Esophagus squamous epithelium (tissue), 5 donors: ENCODE measurements around the gene COL8A2. TPM values are rescaled to one million over a fixed set of nuclear protein-coding genes. Genes with fewer than 3 reads are reported as not detected.
A peak's percentile ranks its signal among the peaks of the same experiment; 100 is the strongest.

Experiments used
- DNase-seq: peaks from one replicate; lab custom pipeline; 2025; lab: John Stamatoyannopoulos, UW
- H3K27ac ChIP-seq, 4 donors: fragments of 200-600 bp; sonication (generic); one replicate each; pipeline ENCODE4 v1.5.1; 2016 to 2019; ENCODE audit warnings: mild to moderate bottlenecking in 1 of 4
- H3K27me3 ChIP-seq, 4 donors: fragments of 200-600 bp; sonication (generic); 1 replicate in 3 of 4; 2 replicates in 1 of 4; pipeline versions ENCODE4 v1.5.1 to v1.6.0; 2017 to 2021; ENCODE audit warnings: antibody characterized with exemption in 1 of 4
- H3K36me3 ChIP-seq, 3 donors: fragments of 200-600 bp; sonication (generic); one replicate each; pipeline ENCODE4 v1.5.1; 2016 to 2019
- H3K4me1 ChIP-seq, 3 donors: fragments of 200-600 bp; sonication (generic); one replicate each; pipeline ENCODE4 v1.5.1; 2017 to 2019
- H3K4me3 ChIP-seq, 4 donors: fragments of 200-600 bp; sonication (generic); 1 replicate in 3 of 4; 2 replicates in 1 of 4; pipeline ENCODE4 v1.5.1; 2016 to 2019; ENCODE audit warnings: mild to moderate bottlenecking in 2 of 4, moderate library complexity in 1 of 4
- H3K9me3 ChIP-seq, 3 donors: fragments of 200-600 bp; sonication (generic); one replicate each; pipeline ENCODE4 v1.5.1; 2016 to 2019
- POLR2A ChIP-seq, 4 donors: fragments of 450-650 bp; IDR thresholded peaks; one replicate each; pipeline ENCODE4 v1.6.1; 2017; ENCODE audit warnings: antibody characterized with exemption in 4 of 4, mild to moderate bottlenecking in 4 of 4, moderate library complexity in 3 of 4
- WGBS, 2 donors: methylation state at CpG; one replicate each; pipeline ENCODE4 v1.1.5; 2018; 5-methylcytosine and 5-hydroxymethylcytosine counted together
- intact Hi-C: fragments of 100-400 bp; cut with DNase I; formaldehyde crosslinking; loops from one replicate; pipeline ENCODE4 v1.15.0; 2022
- total RNA-seq, 4 donors: library from RNA; depleted of rRNA; stranded (reverse); fragments of >200 nt; gene quantifications; one replicate each; pipeline ENCODE4 v1.1.0, GENCODE V29; 2016
- TF ChIP-seq, protein P1 (sequence below), 6 experiments: fragments of 450-650 bp in 4 of 6; fragments of 200-600 bp in 2 of 6; sonication (generic) in 2 of 6; IDR thresholded peaks; one replicate each; pipeline ENCODE4 v1.5.1; 2016 to 2019; ENCODE audit warnings: antibody characterized with exemption in 6 of 6, mild to moderate bottlenecking in 4 of 6, moderate library complexity in 4 of 6
- donor health status: DM: yes; HTN: yes; CAD: no.

COL8A2 gene
- total RNA-seq, 4 donors from 2014 or later = 4.0 to 7.4 (median 5.1) TPM

DNA sequence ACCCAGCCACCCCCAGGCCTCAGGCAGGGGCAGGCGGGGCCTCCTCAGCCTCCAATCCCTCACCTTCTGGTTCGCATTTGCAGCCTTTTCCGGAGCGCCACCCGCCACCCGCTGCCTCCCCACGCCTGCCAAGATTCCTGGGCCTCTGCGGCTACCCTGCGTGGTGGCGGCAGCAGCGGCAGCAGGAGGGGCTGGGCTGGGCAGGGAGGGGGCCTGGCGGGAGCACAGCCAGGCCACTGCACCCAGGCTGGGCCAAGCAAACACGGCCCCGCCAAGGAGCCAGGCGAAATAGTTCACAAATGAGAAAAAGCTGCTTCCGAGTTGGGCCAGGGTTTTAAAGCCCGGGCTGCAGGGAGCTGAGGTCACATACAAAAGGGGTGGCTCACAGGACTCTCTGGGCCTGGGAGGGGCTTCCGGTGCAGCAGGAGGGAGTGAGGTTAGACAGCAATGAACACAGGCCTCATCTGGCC lies 9.8 kb downstream of the COL8A2 start:
- Histone ChIP-seq H3K36me3 (no peaks in the 10 kb centered on the region), H3K4me3 (peak overlapping the region in 1 of 4 donors; percentile 2), H3K27me3 (no peaks in the 10 kb centered on the region), H3K27ac (peak overlapping the region; percentile 15 to 83 (median 70)), H3K9me3 (no peaks in the 10 kb centered on the region), H3K4me1 (peaks cover 0 to 35% (median 10%) of the 10 kb centered on the region in 3 donors)
- intact Hi-C loops = loop anchor here (10.0 kb wide), 1 partner anchor 170 kb away; no protein-coding TSS in a partner anchor
- no peak for TF ChIP-seq POLR2A (IDR thresholded peaks at IDR 0.05)
- TF ChIP-seq, protein P1, sequence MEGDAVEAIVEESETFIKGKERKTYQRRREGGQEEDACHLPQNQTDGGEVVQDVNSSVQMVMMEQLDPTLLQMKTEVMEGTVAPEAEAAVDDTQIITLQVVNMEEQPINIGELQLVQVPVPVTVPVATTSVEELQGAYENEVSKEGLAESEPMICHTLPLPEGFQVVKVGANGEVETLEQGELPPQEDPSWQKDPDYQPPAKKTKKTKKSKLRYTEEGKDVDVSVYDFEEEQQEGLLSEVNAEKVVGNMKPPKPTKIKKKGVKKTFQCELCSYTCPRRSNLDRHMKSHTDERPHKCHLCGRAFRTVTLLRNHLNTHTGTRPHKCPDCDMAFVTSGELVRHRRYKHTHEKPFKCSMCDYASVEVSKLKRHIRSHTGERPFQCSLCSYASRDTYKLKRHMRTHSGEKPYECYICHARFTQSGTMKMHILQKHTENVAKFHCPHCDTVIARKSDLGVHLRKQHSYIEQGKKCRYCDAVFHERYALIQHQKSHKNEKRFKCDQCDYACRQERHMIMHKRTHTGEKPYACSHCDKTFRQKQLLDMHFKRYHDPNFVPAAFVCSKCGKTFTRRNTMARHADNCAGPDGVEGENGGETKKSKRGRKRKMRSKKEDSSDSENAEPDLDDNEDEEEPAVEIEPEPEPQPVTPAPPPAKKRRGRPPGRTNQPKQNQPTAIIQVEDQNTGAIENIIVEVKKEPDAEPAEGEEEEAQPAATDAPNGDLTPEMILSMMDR (IDR thresholded peaks at IDR 0.05) = no peak
- no peak for DNase-seq
- 80 to 87% methylated on average over 2 to 3 of the region's 18 CpGs for WGBS, 2 donors

DNA sequence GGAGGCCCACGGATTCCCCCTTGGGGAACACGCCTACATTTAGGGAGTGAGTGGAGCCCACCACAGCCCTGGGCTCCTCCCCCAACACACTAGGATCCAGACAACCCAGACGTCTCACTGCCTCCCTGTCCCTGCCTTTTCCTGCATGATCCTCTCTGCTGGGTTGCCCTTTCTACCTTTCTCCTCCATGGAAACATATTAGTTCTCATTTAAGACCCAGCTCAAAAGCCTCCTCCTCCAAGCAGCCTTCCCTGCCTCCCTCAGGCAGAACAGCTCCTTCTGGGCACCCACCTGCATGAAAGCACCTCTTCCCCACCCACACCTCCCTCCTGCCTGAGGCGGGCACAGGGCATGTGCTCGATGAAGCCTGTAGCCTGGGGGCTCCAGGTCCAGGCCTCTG lies 10.7 kb downstream of the COL8A2 start:
- H3K4me3 ChIP-seq = no peak overlapping the region
- no peak for DNase-seq
- H3K27ac ChIP-seq = peak overlapping the region in 3 of 4 donors; percentile 64 to 83 (median 75)
- 65 to 68% methylated on average over 4 to 5 of the region's 5 CpGs for WGBS, 2 donors
- H3K27me3 ChIP-seq = no peaks in the 10 kb centered on the region
- intact Hi-C loops = loop anchor here (10.0 kb wide), 1 partner anchor 170 kb away; no protein-coding TSS in a partner anchor
- no peaks in the 10 kb centered on the region for H3K9me3 ChIP-seq
- TF ChIP-seq, protein P1 (IDR thresholded peaks at IDR 0.05) = no peak
- no peak for TF ChIP-seq POLR2A (IDR thresholded peaks at IDR 0.05)
- no peaks in the 10 kb centered on the region for H3K36me3 ChIP-seq
- H3K4me1 ChIP-seq = peaks cover 0 to 27% (median 10%) of the 10 kb centered on the region in 3 donors

DNA sequence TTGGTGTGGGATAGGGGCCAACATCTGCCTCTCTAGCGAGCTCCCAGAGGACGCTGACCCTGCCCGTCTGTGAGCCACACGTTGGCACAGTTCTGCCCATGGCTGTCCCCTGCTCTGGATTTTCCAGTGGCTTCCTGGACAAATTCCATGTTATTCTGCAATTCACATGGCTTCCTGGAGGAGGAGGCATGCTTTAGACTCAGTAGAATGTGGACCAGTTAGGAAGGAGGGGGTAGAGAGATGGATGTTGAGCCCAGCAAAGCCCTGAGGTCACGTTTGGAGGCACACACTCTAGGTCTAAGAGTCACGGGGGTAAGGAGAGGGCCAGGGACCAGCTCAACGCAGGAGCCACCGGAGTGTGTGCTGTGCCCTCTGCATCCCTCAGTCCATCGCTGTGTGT lies 12.2 kb downstream of the COL8A2 start:
- 84% methylated on average over 5 to 9 of the region's 9 CpGs for WGBS, 2 donors
- TF ChIP-seq, protein P1 (IDR thresholded peaks at IDR 0.05) = no peak
- no peak for TF ChIP-seq POLR2A (IDR thresholded peaks at IDR 0.05)
- Histone ChIP-seq H3K27ac (no peak overlapping the region), H3K9me3 (no peaks in the 10 kb centered on the region), H3K36me3 (no peaks in the 10 kb centered on the region), H3K27me3 (no peaks in the 10 kb centered on the region), H3K4me3 (no peak overlapping the region), H3K4me1 (peaks cover 0 to 24% (median 10%) of the 10 kb centered on the region in 3 donors)
- intact Hi-C loops = loop anchor here (10.0 kb wide), 1 partner anchor 172 kb away; no protein-coding TSS in a partner anchor
- DNase-seq = no peak

DNA sequence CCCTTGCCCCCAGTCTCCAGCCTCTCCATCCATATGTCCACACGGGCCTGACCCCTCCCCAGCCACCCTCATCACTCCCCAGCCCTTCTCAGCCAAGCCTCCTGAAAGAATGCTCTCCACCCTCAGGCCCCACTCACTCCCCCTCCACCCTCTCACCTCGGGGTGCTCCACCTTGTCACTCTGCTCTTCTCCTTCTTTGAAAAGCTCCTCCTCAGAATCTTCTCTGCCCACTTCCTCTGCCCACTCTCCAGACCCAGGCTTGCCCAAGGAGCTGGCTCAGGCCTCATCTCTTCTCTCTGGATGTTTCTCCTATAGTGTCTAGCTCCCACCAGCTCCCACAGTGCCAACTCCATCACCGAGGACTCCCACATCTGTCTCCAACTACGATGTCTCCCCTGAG lies 13.9 kb downstream of the COL8A2 start:
- no peaks in the 10 kb centered on the region for H3K27me3 ChIP-seq
- H3K36me3 ChIP-seq = no peaks in the 10 kb centered on the region
- no peak overlapping the region for H3K27ac ChIP-seq
- no peaks in the 10 kb centered on the region for H3K9me3 ChIP-seq
- TF ChIP-seq POLR2A (IDR thresholded peaks at IDR 0.05) = no peak
- TF ChIP-seq, protein P1 (IDR thresholded peaks at IDR 0.05) = no peak
- H3K4me1 ChIP-seq = peaks cover 0 to 13% (median 10%) of the 10 kb centered on the region in 3 donors
- intact Hi-C loops = loop anchor here (10.0 kb wide), 1 partner anchor 174 kb away; no protein-coding TSS in a partner anchor
- 59 to 66% methylated on average over 4 of the region's 4 CpGs for WGBS, 2 donors
- no peak overlapping the region for H3K4me3 ChIP-seq
- no peak for DNase-seq

DNA sequence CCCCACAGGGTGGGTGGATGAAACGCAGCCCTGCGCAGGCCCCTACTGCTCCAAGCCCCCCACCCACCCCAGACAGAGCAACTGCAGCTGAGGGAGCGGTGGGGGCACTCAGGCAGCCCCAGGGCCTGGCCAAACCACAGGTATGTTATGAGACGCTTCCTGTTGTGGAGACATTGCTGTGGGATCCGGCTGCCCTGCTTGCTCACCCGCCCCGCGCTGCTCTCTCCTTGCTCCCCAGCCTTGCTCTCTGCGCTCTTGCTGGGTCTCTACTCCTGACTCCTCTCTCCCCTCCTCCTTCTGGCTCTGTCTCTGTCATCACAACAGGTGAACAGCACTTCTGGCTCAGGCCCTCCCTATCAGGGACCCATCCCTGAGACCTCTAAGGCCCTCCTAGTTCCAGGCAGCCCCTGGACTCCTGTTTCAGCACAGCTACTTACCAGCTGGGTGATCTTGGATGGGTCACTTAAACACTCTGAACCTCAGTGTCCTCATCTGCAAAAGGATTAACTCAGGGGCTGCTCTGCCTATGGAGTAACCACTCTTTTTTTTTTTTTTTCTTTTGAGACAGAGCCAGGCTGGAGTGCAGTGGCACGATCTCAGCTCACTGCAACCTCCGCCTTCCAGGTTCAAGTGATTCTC lies 15.9 kb downstream of the COL8A2 start:
- Histone ChIP-seq H3K4me1 (no peaks in the 10 kb centered on the region), H3K4me3 (no peak overlapping the region), H3K9me3 (no peaks in the 10 kb centered on the region), H3K36me3 (no peaks in the 10 kb centered on the region), H3K27me3 (no peaks in the 10 kb centered on the region), H3K27ac (no peak overlapping the region)
- intact Hi-C loops = no loop called here
- no peak for TF ChIP-seq POLR2A (IDR thresholded peaks at IDR 0.05)
- TF ChIP-seq, protein P1 (IDR thresholded peaks at IDR 0.05) = no peak
- WGBS, 2 donors = 53 to 78% methylated on average over 8 of the region's 11 CpGs
- DNase-seq = no peak
